NB4 (cell line): ENCODE measurements around the gene NIPA2.

Experiments used
- DNase-seq: peaks from one replicate; pipeline ENCODE4 v3.0.0; 2010; ENCODE audit warnings: low read depth
- H3K4me3 ChIP-seq: one replicate; pipeline ENCODE4 v1.5.1; 2011; ENCODE audit warnings: mild to moderate bottlenecking, low read depth, low read length, moderate library complexity
- MYC ChIP-seq: IDR thresholded peaks from 2 replicates; pipeline ENCODE4 v1.6.1; 2011; ENCODE audit warnings: low read depth, low read length
- POLR2A ChIP-seq: IDR thresholded peaks from 2 replicates; pipeline ENCODE4 v1.6.1; 2011; ENCODE audit warnings: mild to moderate bottlenecking; ENCODE audit not compliant: insufficient read length; ENCODE audit errors: extremely low read depth
- TF ChIP-seq, protein P1 (sequence below): IDR thresholded peaks from one replicate; pipeline ENCODE4 v1.5.1; 2012; ENCODE audit warnings: low read depth, low read length
- TF ChIP-seq, protein P2 (sequence below): IDR thresholded peaks from 2 replicates; pipeline ENCODE4 v1.6.1; 2011; ENCODE audit warnings: low read depth, low read length

Gene NIPA2

DNA sequence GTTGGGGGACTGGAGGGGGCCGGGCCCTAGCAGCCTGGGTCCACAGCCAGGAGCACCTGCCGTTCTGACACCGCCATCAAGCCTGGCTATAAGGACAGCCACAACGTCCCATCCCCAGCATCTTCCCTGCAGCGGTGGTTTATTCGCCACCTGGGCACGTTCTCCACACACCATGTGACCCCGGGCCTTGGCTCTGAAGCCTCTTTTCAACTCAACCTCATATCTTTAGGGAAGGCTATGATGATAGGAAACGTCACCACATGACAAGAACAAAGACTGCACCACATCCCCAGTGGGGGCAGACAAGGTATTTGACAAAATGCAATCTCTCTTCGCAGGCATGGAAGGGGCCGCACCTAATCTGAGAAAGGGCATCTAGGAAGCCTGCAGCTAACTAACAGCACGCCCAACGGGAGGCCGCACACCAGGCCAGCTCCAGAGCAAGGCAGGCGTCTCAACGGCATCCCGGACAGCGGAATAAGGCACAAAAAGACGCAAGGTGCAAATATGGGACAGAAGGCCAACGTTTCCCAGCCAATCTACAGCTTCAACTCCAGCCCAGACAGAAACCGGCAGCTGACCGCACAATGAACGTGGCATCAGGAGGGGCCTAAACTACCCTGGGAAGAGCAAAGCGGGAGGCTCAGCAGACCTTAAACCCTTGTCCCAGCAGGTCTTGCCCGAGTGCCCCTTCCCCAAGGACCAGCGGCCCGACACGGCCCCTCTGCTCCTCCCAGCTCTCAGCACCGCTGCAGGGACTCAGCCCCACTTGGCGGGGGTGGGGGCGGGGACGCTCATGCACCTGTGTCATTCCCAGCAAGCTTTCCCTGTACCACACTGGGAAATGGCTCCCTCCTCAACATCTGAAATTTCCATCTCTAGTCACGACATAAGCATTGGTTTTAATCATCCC is 41.9 kb downstream of the NIPA2 start:
- H3K4me3 ChIP-seq: no peak overlapping the region
- TF ChIP-seq POLR2A (no peak), MYC (no peak)
- TF ChIP-seq, protein P1, sequence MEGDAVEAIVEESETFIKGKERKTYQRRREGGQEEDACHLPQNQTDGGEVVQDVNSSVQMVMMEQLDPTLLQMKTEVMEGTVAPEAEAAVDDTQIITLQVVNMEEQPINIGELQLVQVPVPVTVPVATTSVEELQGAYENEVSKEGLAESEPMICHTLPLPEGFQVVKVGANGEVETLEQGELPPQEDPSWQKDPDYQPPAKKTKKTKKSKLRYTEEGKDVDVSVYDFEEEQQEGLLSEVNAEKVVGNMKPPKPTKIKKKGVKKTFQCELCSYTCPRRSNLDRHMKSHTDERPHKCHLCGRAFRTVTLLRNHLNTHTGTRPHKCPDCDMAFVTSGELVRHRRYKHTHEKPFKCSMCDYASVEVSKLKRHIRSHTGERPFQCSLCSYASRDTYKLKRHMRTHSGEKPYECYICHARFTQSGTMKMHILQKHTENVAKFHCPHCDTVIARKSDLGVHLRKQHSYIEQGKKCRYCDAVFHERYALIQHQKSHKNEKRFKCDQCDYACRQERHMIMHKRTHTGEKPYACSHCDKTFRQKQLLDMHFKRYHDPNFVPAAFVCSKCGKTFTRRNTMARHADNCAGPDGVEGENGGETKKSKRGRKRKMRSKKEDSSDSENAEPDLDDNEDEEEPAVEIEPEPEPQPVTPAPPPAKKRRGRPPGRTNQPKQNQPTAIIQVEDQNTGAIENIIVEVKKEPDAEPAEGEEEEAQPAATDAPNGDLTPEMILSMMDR: no peak
- TF ChIP-seq, protein P2, sequence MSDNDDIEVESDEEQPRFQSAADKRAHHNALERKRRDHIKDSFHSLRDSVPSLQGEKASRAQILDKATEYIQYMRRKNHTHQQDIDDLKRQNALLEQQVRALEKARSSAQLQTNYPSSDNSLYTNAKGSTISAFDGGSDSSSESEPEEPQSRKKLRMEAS: no peak
- no peak for DNase-seq

GRCh38 chr15:22880981-22881738 is 42.7 kb downstream of the NIPA2 start:
- no peak overlapping the region for H3K4me3 ChIP-seq
- TF ChIP-seq, protein P1: no peak
- TF ChIP-seq POLR2A: no peak
- TF ChIP-seq, protein P2: no peak
- TF ChIP-seq MYC: no peak
- DNase-seq: no peak

DNA sequence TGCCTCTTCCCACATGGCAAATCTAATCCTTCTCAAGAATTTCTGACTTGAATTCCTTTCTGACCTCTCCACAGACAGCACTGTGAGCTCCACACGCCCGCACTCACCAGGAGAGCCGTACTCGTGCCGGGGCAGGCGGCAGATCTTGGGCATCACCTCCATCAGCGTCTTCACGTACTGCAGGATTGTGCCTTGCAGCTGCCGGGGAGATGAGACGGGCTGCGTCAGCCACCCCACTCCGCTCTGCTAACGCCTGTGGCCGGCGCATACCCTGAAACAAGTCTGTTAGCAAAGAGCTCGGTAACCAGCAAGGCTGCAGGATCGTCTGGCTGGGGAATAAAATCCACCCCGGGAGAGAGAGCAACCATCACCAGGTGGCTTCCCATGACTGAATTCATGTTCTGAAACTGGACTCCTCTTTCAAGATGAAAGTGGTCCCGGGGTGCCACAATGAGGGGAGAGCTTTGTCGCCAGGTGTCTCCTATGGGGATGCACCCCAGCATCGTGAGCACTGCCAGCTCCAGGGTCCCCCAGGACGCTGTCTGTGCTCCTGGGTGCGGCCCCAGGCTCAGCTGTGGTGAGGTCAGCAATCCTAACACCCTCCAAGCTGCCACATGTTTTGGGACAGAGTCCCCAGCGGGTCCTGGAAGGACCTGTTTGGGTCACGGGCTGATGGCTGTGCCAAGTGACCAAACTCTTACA is 43.4 kb downstream of the NIPA2 start:
- H3K4me3 ChIP-seq: no peak overlapping the region
- TF ChIP-seq, protein P1: no peak
- TF ChIP-seq POLR2A (no peak), MYC (no peak)
- TF ChIP-seq, protein P2: no peak
- no peak for DNase-seq

DNA sequence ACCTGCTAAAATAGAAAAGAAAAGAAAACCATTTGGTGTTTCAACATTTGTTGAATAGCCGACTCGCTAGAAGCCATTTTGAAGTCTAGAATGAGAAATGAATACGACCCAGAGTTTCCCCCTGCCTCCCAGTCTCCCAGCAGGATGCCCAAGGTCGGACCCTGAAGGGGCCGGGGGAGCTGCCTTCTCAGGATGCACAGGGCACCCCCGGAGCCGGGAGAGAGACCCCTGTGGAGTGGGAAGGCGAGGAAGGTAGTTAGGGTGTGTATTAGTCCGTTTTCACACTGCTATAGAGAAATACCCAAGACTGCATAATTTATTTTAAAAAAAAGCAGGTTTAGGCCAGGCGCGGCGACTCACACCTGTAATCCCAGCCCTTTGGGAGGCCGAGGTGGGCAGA is 44.7 kb downstream of the NIPA2 start:
- no peak for DNase-seq
- TF ChIP-seq, protein P2: no peak
- TF ChIP-seq, protein P1: no peak
- TF ChIP-seq MYC: no peak
- TF ChIP-seq POLR2A: no peak
- no peak overlapping the region for H3K4me3 ChIP-seq

DNA sequence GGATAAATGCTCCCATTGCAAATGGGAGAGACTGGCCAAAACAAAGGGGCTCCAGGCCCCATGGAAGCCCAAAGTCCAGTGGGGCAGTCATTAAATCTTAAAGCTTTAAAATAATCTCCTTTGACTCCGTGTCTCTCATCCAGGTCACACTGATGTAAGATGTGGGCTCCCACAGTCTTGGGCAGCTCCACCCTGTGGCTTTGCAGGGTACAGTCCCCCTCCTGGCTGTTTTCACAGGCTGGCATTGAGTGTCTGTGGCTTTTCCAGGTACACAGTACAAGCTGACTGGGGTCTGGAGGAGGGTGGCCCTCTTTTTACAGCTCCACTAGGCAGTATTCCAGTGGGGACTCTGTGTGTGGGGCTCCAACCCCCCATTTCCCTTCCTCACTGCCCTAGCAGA is 45.9 kb downstream of the NIPA2 start:
- TF ChIP-seq MYC (no peak), POLR2A (no peak)
- TF ChIP-seq, protein P2: no peak
- TF ChIP-seq, protein P1: peak; percentile 19
- no peak overlapping the region for H3K4me3 ChIP-seq
- DNase-seq: no peak
